ENCODE data around the gene UBD. TPM values are rescaled to one million over a fixed set of nuclear protein-coding genes. Genes with fewer than 3 reads are reported as not detected.
A peak's percentile ranks its signal among the peaks of the same experiment; 100 is the strongest.

Gene UBD
- total RNA-seq, 2 donors from 2014 or later: not detected

DNA sequence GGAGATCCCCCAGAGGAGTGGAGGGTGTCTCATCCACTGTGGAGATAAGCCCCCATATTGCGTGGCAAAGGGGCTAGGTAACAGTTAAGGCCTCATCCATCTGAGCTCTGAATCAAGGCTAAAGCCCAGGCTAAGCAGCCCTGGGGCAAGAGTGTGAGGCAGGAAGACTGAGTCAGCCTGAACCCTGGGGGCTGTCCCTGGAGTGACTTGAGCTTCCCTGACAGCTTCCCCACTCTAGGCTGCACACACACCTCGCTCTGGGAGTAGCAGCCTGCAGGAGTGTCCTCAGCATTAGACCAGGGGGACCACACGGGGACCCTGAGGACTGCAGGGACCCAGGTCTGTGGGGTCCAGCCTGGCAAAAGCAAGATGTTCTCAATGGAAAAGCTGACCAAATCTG, 27.9 kb downstream of the UBD start:
- H3K9me3 ChIP-seq (ENCODE audit: control insufficient read depth, low read length): no peaks in the 10 kb centered on the region
- Mint-ChIP-seq H3K36me3 (ENCODE audit: low read depth) (no peaks in the 10 kb centered on the region), H3K4me3 (no peak overlapping the region), H3K27me3 (ENCODE audit: insufficient read depth) (peaks cover 1% of the 10 kb centered on the region), H3K27ac (no peak overlapping the region), H3K4me1 (no peaks in the 10 kb centered on the region), H3K9me3 (no peaks in the 10 kb centered on the region)
- no peaks in the 10 kb centered on the region for H3K36me3 ChIP-seq (ENCODE audit: control insufficient read depth, insufficient read depth, low read length)
- TF ChIP-seq, protein P1, sequence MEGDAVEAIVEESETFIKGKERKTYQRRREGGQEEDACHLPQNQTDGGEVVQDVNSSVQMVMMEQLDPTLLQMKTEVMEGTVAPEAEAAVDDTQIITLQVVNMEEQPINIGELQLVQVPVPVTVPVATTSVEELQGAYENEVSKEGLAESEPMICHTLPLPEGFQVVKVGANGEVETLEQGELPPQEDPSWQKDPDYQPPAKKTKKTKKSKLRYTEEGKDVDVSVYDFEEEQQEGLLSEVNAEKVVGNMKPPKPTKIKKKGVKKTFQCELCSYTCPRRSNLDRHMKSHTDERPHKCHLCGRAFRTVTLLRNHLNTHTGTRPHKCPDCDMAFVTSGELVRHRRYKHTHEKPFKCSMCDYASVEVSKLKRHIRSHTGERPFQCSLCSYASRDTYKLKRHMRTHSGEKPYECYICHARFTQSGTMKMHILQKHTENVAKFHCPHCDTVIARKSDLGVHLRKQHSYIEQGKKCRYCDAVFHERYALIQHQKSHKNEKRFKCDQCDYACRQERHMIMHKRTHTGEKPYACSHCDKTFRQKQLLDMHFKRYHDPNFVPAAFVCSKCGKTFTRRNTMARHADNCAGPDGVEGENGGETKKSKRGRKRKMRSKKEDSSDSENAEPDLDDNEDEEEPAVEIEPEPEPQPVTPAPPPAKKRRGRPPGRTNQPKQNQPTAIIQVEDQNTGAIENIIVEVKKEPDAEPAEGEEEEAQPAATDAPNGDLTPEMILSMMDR (conservative IDR thresholded peaks at IDR 0.05): no peak
- no peaks in the 10 kb centered on the region for H3K27me3 ChIP-seq (ENCODE audit: control insufficient read depth, insufficient read depth, low read length, poor library complexity, severe bottlenecking)
- 65% methylated on average over 2 to 3 of the region's 3 CpGs for WGBS, 2 experiments (ENCODE audit: insufficient coverage in 1 of 2, insufficient read length in 1 of 2)
- DNase-seq: peak; percentile 35
- H3K9ac ChIP-seq (ENCODE audit: extremely low read depth, low read length, poor library complexity, severe bottlenecking): no peak overlapping the region
- no peaks in the 10 kb centered on the region for H3K4me1 ChIP-seq (ENCODE audit: control insufficient read depth, insufficient read depth, low read length)
- no peak overlapping the region for H3K4me3 ChIP-seq (ENCODE audit: low read length)
- no peak overlapping the region for H3K27ac ChIP-seq (ENCODE audit: low read depth, low read length)

DNA sequence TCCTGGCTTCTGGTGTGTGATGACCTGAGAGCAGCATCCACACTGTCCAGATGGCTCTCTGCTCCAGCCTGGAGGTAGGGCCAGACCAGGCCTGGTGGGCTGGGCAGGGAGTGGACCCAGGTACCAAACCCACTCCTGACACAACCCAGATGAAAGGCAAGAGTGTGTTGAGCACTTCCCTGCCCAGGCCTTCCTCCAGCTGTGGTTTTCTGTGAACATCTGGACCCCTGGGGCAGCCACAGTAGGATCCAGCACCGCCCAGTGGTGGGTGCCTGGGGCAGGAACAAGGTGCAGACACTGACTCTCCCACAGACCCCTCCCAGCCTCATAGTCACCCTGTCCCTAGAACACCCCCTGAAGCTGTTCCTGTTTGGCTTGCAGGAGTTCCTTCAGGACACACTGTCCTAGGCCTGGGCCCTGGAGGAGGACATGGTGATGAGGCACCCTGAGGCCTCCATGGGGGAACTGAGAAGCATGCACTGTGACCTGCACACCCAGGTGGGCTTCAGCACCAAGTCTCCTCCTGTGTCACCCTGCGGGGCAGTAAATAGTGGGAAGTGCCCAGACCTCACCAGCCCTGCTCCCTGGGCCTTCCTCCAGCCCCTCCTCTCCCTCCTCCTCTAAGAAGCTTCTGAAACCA, 28.7 kb downstream of the UBD start:
- Histone ChIP-seq H3K27me3 (ENCODE audit: control insufficient read depth, insufficient read depth, low read length, poor library complexity, severe bottlenecking) (no peaks in the 10 kb centered on the region), H3K9ac (ENCODE audit: extremely low read depth, low read length, poor library complexity, severe bottlenecking) (no peak overlapping the region), H3K9me3 (ENCODE audit: control insufficient read depth, low read length) (no peaks in the 10 kb centered on the region), H3K36me3 (ENCODE audit: control insufficient read depth, insufficient read depth, low read length) (no peaks in the 10 kb centered on the region), H3K4me1 (ENCODE audit: control insufficient read depth, insufficient read depth, low read length) (no peaks in the 10 kb centered on the region), H3K4me3 (ENCODE audit: low read length) (no peak overlapping the region), H3K27ac (ENCODE audit: low read depth, low read length) (no peak overlapping the region)
- Mint-ChIP-seq H3K4me3 (no peak overlapping the region), H3K9me3 (no peaks in the 10 kb centered on the region), H3K4me1 (no peaks in the 10 kb centered on the region), H3K27me3 (ENCODE audit: insufficient read depth) (peaks cover 1% of the 10 kb centered on the region), H3K36me3 (ENCODE audit: low read depth) (no peaks in the 10 kb centered on the region), H3K27ac (no peak overlapping the region)
- no peak for DNase-seq
- WGBS, 2 experiments (ENCODE audit: insufficient coverage in 1 of 2, insufficient read length in 1 of 2): 87 to 92% methylated on average over 2 of the region's 2 CpGs
- TF ChIP-seq, protein P1 (conservative IDR thresholded peaks at IDR 0.05): no peak

DNA sequence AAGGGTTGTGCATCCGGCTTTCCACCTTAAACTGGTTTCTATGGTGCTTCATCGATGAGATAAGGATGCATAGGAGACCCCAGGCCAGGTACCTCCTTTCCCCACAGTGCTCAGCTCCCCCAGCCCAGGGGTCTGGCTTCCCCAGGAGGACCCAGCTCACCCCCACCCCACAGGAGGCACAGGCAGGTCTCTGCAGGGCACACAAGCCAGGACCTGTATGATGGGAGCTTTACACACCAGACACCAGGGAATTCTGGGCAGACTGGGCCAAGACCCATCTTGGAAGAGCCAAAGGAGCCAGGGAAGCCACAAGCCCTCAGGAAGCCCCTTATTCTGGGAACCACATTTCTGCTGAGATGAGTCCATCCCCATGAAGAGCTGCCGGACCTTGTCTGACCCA, 29.6 kb downstream of the UBD start:
- Mint-ChIP-seq H3K27ac (no peak overlapping the region), H3K4me1 (no peaks in the 10 kb centered on the region), H3K27me3 (ENCODE audit: insufficient read depth) (peaks cover 1% of the 10 kb centered on the region), H3K9me3 (no peaks in the 10 kb centered on the region), H3K4me3 (no peak overlapping the region), H3K36me3 (ENCODE audit: low read depth) (no peaks in the 10 kb centered on the region)
- H3K27ac ChIP-seq (ENCODE audit: low read depth, low read length): no peak overlapping the region
- peak; percentile 27 for DNase-seq
- 90 to 95% methylated on average over 3 of the region's 3 CpGs for WGBS, 2 experiments (ENCODE audit: insufficient coverage in 1 of 2, insufficient read length in 1 of 2)
- no peaks in the 10 kb centered on the region for H3K4me1 ChIP-seq (ENCODE audit: control insufficient read depth, insufficient read depth, low read length)
- peaks cover under 1% of the 10 kb centered on the region for H3K9me3 ChIP-seq (ENCODE audit: control insufficient read depth, low read length)
- no peak overlapping the region for H3K9ac ChIP-seq (ENCODE audit: extremely low read depth, low read length, poor library complexity, severe bottlenecking)
- no peak overlapping the region for H3K4me3 ChIP-seq (ENCODE audit: low read length)
- TF ChIP-seq, protein P1 (conservative IDR thresholded peaks at IDR 0.05): no peak
- H3K36me3 ChIP-seq (ENCODE audit: control insufficient read depth, insufficient read depth, low read length): no peaks in the 10 kb centered on the region
- H3K27me3 ChIP-seq (ENCODE audit: control insufficient read depth, insufficient read depth, low read length, poor library complexity, severe bottlenecking): no peaks in the 10 kb centered on the region
